ENCODE measurements around the gene FRMPD4. TPM values are rescaled to one million over a fixed set of nuclear protein-coding genes. Genes with fewer than 3 reads are reported as not detected.

Gene FRMPD4
- total RNA-seq, 3 donors from 2014 or later (not counting 1 experiment from before 2014, with no cell fraction given), result not detected

GRCh38 chrX:12309744-12310076, 171.4 kb downstream of the FRMPD4 start:
- H3K4me1 Mint-ChIP-seq, result no peaks in the 10 kb centered on the region
- no peak for TF ChIP-seq CTCF (IDR thresholded peaks at IDR 0.05)

GRCh38 chrX:12314651-12315050, 176.4 kb downstream of the FRMPD4 start:
- Histone ChIP-seq H3K4me3 (ENCODE audit: low read length) (no peak overlapping the region), H3K27me3 (ENCODE audit: control insufficient read depth, insufficient read depth, low read length) (no peaks in the 10 kb centered on the region), H3K4me1 (ENCODE audit: control insufficient read depth, insufficient read depth, low read length) (no peaks in the 10 kb centered on the region), H3K36me3 (ENCODE audit: control insufficient read depth, insufficient read depth, low read length) (no peaks in the 10 kb centered on the region), H3K9me3 (ENCODE audit: control insufficient read depth, insufficient read depth, low read length) (no peaks in the 10 kb centered on the region), H3K27ac (ENCODE audit: low read length) (no peak overlapping the region)
- H3K9me3 Mint-ChIP-seq, result peaks cover 3 to 4% of the 10 kb centered on the region in 2 donors
- H3K4me1 Mint-ChIP-seq, result no peaks in the 10 kb centered on the region
- no peak overlapping the region for H3K4me3 Mint-ChIP-seq
- TF ChIP-seq CTCF (IDR thresholded peaks at IDR 0.05), result no peak
- ATAC-seq (no peak), DNase-seq (no peak)
- no peaks in the 10 kb centered on the region for H3K36me3 Mint-ChIP-seq
- intact Hi-C loops (cut with micrococcal nuclease), result no loop called here
- H3K27me3 Mint-ChIP-seq (ENCODE audit: low read depth in 2 of 2), result peaks cover 0 to 5% of the 10 kb centered on the region in 2 donors
- no peak overlapping the region for H3K27ac Mint-ChIP-seq

More at GRCh38 chrX:12309744-12310076, 171.4 kb downstream of the FRMPD4 start:
- 65% methylated on average over 6 of the region's 6 CpGs for WGBS (ENCODE audit: insufficient coverage)
- DNase-seq (no peak), ATAC-seq (no peak)
- Histone ChIP-seq H3K36me3 (ENCODE audit: control insufficient read depth, insufficient read depth, low read length) (no peaks in the 10 kb centered on the region), H3K27me3 (ENCODE audit: control insufficient read depth, insufficient read depth, low read length) (no peaks in the 10 kb centered on the region), H3K4me3 (ENCODE audit: low read length) (no peak overlapping the region), H3K4me1 (ENCODE audit: control insufficient read depth, insufficient read depth, low read length) (no peaks in the 10 kb centered on the region), H3K9me3 (ENCODE audit: control insufficient read depth, insufficient read depth, low read length) (no peaks in the 10 kb centered on the region), H3K27ac (ENCODE audit: low read length) (no peak overlapping the region)
- Mint-ChIP-seq H3K9me3 (peaks cover 3 to 4% of the 10 kb centered on the region in 2 donors), H3K27ac (no peak overlapping the region), H3K36me3 (no peaks in the 10 kb centered on the region), H3K27me3 (ENCODE audit: low read depth in 2 of 2) (peaks cover 0 to 5% of the 10 kb centered on the region in 2 donors), H3K4me3 (no peak overlapping the region)
- intact Hi-C loops (cut with micrococcal nuclease), result no loop called here

- DNase-seq (no peak), ATAC-seq (no peak)
- Mint-ChIP-seq H3K27ac (no peak overlapping the region), H3K9me3 (peaks cover 3 to 4% of the 10 kb centered on the region in 2 donors), H3K27me3 (ENCODE audit: low read depth in 2 of 2) (peaks cover 0 to 5% of the 10 kb centered on the region in 2 donors), H3K4me1 (no peaks in the 10 kb centered on the region), H3K4me3 (no peak overlapping the region), H3K36me3 (no peaks in the 10 kb centered on the region)
- Histone ChIP-seq H3K4me3 (ENCODE audit: low read length) (no peak overlapping the region), H3K4me1 (ENCODE audit: control insufficient read depth, insufficient read depth, low read length) (no peaks in the 10 kb centered on the region), H3K9me3 (ENCODE audit: control insufficient read depth, insufficient read depth, low read length) (no peaks in the 10 kb centered on the region), H3K36me3 (ENCODE audit: control insufficient read depth, insufficient read depth, low read length) (no peaks in the 10 kb centered on the region), H3K27me3 (ENCODE audit: control insufficient read depth, insufficient read depth, low read length) (no peaks in the 10 kb centered on the region), H3K27ac (ENCODE audit: low read length) (no peak overlapping the region)
- no peak for TF ChIP-seq CTCF (IDR thresholded peaks at IDR 0.05)
- 79% methylated on average over 2 of the region's 2 CpGs for WGBS (ENCODE audit: insufficient coverage)
- intact Hi-C loops (cut with micrococcal nuclease), result no loop called here
Measured at GRCh38 chrX:12315526-12315925, 177.3 kb downstream of the FRMPD4 start.

- TF ChIP-seq CTCF (IDR thresholded peaks at IDR 0.05), result no peak
- 68% methylated on average over 5 of the region's 5 CpGs for WGBS (ENCODE audit: insufficient coverage)
- intact Hi-C loops (cut with micrococcal nuclease), result no loop called here
- Mint-ChIP-seq H3K27me3 (ENCODE audit: low read depth in 2 of 2) (no peaks in the 10 kb centered on the region), H3K27ac (no peak overlapping the region), H3K36me3 (no peaks in the 10 kb centered on the region), H3K4me3 (no peak overlapping the region), H3K4me1 (no peaks in the 10 kb centered on the region), H3K9me3 (no peaks in the 10 kb centered on the region)
- Histone ChIP-seq H3K9me3 (ENCODE audit: control insufficient read depth, insufficient read depth, low read length) (no peaks in the 10 kb centered on the region), H3K4me3 (ENCODE audit: low read length) (no peak overlapping the region), H3K36me3 (ENCODE audit: control insufficient read depth, insufficient read depth, low read length) (no peaks in the 10 kb centered on the region), H3K27ac (ENCODE audit: low read length) (no peak overlapping the region), H3K4me1 (ENCODE audit: control insufficient read depth, insufficient read depth, low read length) (no peaks in the 10 kb centered on the region), H3K27me3 (ENCODE audit: control insufficient read depth, insufficient read depth, low read length) (no peaks in the 10 kb centered on the region)
- ATAC-seq, result no peak
- DNase-seq, result no peak
Measured at GRCh38 chrX:12319003-12319519, 180.8 kb downstream of the FRMPD4 start.
